ENCODE data around the gene TRPV6. TPM values are rescaled to one million over a fixed set of nuclear protein-coding genes. Genes with fewer than 3 reads are reported as not detected.

The TRPV6 gene
- total RNA-seq, 1 donor from 2014 or later, result 0.27 TPM

DNA sequence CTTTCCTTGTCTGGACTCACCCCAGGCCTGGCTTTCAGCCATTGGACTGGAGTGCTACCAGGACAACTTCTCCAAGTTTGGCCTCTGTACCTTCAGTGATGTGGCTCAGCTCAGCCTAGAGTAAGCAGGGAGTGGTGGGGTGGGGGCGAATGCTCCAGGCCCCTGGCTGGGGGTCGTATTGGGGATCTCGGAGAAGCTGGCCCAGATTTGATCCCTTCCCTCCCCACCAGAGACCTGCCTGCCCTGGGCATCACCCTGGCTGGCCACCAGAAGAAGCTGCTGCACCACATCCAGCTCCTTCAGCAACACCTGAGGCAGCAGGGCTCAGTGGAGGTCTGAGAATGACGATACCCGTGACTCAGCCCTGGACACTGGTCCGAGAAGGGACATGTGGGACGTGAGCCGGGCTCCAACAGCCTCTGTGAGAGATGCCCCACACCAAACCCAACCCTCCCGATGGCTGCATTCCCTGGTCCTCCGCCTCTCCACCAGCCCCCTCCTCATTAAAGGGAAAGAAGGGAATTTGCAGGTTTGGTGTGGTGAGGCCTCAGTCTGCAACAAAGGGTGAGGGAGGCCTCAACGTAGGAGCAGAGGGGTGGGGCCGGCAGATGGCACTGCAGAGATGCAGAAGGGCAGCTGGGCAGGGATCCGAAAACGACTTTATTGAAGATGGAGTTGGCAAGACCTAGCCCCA lies 14.8 kb downstream of the TRPV6 start:
- peaks cover 6% of the 10 kb centered on the region for H3K9me3 Mint-ChIP-seq (ENCODE audit: unreplicated experiment)
- DNase-seq, result no peak
- H3K4me1 Mint-ChIP-seq (ENCODE audit: low read depth, unreplicated experiment), result no peaks in the 10 kb centered on the region
- peaks cover 19% of the 10 kb centered on the region for H3K36me3 Mint-ChIP-seq (ENCODE audit: unreplicated experiment)
- TF ChIP-seq CTCF (IDR thresholded peaks at IDR 0.05; ENCODE audit: partially characterized antibody, unreplicated experiment), result no peak
- no peak overlapping the region for H3K27ac Mint-ChIP-seq (ENCODE audit: unreplicated experiment)
- peaks cover 8% of the 10 kb centered on the region for H3K27me3 Mint-ChIP-seq (ENCODE audit: unreplicated experiment)
- H3K4me3 Mint-ChIP-seq (ENCODE audit: unreplicated experiment), result no peak overlapping the region

DNA sequence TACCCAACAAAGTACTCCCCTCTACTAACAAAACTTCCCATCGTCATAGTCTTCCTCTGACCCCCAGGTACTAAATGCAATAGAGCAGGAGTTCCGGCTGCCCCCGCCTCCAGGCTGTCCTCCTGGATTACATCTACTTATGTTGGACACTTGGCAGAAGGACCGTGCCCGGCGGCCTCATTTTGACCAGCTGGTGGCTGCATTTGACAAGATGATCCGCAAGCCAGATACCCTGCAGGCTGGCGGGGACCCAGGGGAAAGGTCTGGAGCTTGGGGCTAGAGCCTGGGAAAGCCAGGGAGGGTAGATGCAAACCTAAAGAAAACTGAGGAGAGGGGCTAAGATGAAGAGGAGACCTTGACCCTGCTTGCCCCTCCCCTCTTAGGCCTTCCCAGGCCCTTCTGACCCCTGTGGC lies 15.4 kb downstream of the TRPV6 start:
- Mint-ChIP-seq H3K36me3 (ENCODE audit: unreplicated experiment) (peaks cover 17% of the 10 kb centered on the region), H3K4me3 (ENCODE audit: unreplicated experiment) (no peak overlapping the region), H3K27ac (ENCODE audit: unreplicated experiment) (no peak overlapping the region), H3K27me3 (ENCODE audit: unreplicated experiment) (peaks cover 8% of the 10 kb centered on the region), H3K9me3 (ENCODE audit: unreplicated experiment) (peaks cover 4% of the 10 kb centered on the region), H3K4me1 (ENCODE audit: low read depth, unreplicated experiment) (no peaks in the 10 kb centered on the region)
- DNase-seq, result no peak
- TF ChIP-seq CTCF (IDR thresholded peaks at IDR 0.05; ENCODE audit: partially characterized antibody, unreplicated experiment), result no peak

DNA sequence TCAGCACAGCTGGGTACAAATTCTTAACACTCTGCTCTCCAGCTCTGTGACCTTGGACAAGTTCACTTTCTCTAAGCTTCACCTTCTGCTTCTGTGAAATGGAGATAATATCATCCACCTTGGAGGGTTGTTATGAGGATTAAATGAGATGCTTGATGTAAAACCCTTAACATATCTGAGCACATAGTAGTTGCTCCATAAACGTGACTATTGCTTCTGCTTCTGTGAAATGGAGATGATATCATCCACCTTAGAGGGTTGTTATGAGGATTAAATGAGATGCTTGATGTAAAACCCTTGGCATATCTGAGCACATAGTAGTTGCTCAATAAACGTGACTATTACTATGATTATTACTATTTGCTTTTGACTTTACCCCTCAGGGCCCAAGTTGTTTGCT lies 16.1 kb downstream of the TRPV6 start:
- no peak for TF ChIP-seq CTCF (IDR thresholded peaks at IDR 0.05; ENCODE audit: partially characterized antibody, unreplicated experiment)
- no peak for DNase-seq
- Mint-ChIP-seq H3K27me3 (ENCODE audit: unreplicated experiment) (peaks cover 8% of the 10 kb centered on the region), H3K36me3 (ENCODE audit: unreplicated experiment) (peaks cover 11% of the 10 kb centered on the region), H3K27ac (ENCODE audit: unreplicated experiment) (no peak overlapping the region), H3K9me3 (ENCODE audit: unreplicated experiment) (peaks cover 4% of the 10 kb centered on the region), H3K4me3 (ENCODE audit: unreplicated experiment) (no peak overlapping the region), H3K4me1 (ENCODE audit: low read depth, unreplicated experiment) (no peaks in the 10 kb centered on the region)

- no peaks in the 10 kb centered on the region for H3K4me1 Mint-ChIP-seq (ENCODE audit: low read depth, unreplicated experiment)
- H3K9me3 Mint-ChIP-seq (ENCODE audit: unreplicated experiment), result peaks cover 4% of the 10 kb centered on the region
- H3K27me3 Mint-ChIP-seq (ENCODE audit: unreplicated experiment), result peaks cover 6% of the 10 kb centered on the region
- H3K4me3 Mint-ChIP-seq (ENCODE audit: unreplicated experiment), result no peak overlapping the region
- peaks cover 7% of the 10 kb centered on the region for H3K36me3 Mint-ChIP-seq (ENCODE audit: unreplicated experiment)
- no peak for TF ChIP-seq CTCF (IDR thresholded peaks at IDR 0.05; ENCODE audit: partially characterized antibody, unreplicated experiment)
- no peak overlapping the region for H3K27ac Mint-ChIP-seq (ENCODE audit: unreplicated experiment)
- no peak for DNase-seq
Observed at GRCh38 chr7:142868986-142869415, 16.5 kb downstream of the TRPV6 start.

DNA sequence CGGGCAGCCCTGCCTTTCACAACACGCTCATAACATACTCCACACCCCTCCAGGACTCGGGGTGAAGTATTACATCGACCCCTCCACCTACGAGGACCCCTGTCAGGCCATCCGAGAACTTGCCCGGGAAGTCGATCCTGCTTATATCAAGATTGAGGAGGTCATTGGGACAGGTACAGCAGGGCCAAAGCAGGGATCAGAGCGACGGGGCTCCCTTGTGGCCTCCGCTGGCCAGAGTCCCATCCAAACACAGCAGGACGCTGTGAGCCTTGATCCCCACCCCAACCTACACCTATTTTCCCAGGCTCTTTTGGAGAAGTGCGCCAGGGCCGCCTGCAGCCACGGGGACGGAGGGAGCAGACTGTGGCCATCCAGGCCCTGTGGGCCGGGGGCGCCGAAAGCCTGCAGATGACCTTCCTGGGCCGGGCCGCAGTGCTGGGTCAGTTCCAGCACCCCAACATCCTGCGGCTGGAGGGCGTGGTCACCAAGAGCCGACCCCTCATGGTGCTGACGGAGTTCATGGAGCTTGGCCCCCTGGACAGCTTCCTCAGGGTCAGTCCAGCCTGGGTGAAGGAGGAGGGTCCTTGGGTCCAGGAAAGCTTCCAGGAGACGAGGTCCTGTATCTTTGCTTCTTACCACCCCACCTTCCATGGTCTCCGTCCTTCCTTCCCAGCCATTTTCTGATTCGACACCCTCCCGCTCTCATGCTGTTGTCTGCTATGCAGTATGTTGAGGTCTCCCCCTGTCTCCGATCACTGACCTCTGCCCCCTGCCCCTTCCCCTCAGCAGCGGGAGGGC lies 17.2 kb downstream of the TRPV6 start:
- H3K27ac Mint-ChIP-seq (ENCODE audit: unreplicated experiment), result no peak overlapping the region

More for the DNA sequence above, 17.2 kb downstream of the TRPV6 start:
- no peak for DNase-seq
- Mint-ChIP-seq H3K36me3 (ENCODE audit: unreplicated experiment) (peaks cover under 1% of the 10 kb centered on the region), H3K4me3 (ENCODE audit: unreplicated experiment) (no peak overlapping the region), H3K9me3 (ENCODE audit: unreplicated experiment) (peaks cover 1% of the 10 kb centered on the region), H3K27me3 (ENCODE audit: unreplicated experiment) (peaks cover 6% of the 10 kb centered on the region), H3K4me1 (ENCODE audit: low read depth, unreplicated experiment) (no peaks in the 10 kb centered on the region)
- no peak for TF ChIP-seq CTCF (IDR thresholded peaks at IDR 0.05; ENCODE audit: partially characterized antibody, unreplicated experiment)
